IPS-18c (cell line): Measurements from ENCODE around the gene SEC61A1.

Experiments
- H3K4me3 ChIP-seq: 2 replicates; pipeline ENCODE4 v1.7.0; 2013; ENCODE audit warnings: low read depth, mild to moderate bottlenecking, low read length, moderate library complexity; ENCODE audit not compliant: insufficient read depth
- H3K9me3 ChIP-seq: one replicate; pipeline ENCODE4 v1.6.1; 2013; ENCODE audit warnings: mild to moderate bottlenecking, low read length, moderate library complexity; ENCODE audit not compliant: control insufficient read depth, insufficient read depth

The SEC61A1 gene

DNA sequence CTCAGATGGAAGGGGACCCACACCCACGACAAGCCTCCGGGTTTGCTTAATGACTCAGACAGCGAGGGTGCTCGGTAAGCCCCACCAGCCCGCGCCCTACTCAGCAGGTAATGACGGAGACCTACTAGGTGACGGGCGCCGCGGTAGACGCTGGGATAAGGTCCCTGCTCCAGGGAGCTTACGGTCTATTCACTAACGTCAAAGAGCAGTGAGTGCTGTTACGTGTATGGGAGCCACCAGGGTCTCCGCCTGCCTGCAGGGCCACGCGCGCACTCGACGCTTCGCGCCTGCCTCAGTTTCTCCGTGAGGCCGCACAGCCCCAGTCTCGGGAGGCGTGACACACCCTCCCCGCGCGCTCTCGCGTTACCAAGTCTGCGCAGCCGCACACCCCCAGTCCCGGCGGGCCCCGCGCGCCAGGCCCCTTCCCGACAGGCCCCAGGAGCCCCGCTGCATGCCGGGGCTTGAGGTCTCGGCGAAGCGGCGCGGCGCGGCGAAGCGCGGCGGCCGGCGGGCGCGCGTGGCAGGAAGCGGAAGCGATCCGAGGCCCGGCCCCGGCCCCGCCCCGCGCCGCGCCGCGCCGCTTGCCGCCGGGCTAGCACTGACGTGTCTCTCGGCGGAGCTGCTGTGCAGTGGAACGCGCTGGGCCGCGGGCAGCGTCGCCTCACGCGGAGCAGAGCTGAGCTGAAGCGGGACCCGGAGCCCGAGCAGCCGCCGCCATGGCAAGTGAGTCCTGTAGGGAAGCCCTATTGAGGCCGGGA, at the start of gene SEC61A1:
TSS of gene SEC61A1 (plus strand) at position 601 of the 758 bp plus-strand sequence. CDS start at position 717, 116 bp downstream.
- H3K4me3 ChIP-seq = peak within 1 kb of the TSS; percentile 93
- no peaks in the 10 kb centered on the region for H3K9me3 ChIP-seq

DNA sequence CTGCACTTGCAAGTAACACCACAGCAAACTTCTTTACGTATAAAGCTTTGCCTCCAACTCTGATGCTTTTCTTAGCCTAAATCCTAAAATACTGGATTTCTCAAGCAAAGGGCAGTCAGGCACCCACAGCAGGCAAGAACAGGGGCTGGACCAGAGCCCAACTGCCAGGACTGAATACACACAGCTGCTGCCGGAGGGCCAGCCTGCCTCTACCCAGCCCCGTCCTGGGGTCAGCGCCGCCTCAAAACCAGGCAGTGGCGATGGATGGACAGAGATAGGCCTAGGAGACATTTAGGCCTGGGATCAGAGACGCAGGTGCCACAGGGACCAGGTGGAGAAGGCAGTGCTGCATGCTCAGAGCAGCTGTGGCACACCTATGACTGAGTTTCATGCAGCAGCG, 47.6 kb upstream of the SEC61A1 start:
- no peak overlapping the region for H3K4me3 ChIP-seq

DNA sequence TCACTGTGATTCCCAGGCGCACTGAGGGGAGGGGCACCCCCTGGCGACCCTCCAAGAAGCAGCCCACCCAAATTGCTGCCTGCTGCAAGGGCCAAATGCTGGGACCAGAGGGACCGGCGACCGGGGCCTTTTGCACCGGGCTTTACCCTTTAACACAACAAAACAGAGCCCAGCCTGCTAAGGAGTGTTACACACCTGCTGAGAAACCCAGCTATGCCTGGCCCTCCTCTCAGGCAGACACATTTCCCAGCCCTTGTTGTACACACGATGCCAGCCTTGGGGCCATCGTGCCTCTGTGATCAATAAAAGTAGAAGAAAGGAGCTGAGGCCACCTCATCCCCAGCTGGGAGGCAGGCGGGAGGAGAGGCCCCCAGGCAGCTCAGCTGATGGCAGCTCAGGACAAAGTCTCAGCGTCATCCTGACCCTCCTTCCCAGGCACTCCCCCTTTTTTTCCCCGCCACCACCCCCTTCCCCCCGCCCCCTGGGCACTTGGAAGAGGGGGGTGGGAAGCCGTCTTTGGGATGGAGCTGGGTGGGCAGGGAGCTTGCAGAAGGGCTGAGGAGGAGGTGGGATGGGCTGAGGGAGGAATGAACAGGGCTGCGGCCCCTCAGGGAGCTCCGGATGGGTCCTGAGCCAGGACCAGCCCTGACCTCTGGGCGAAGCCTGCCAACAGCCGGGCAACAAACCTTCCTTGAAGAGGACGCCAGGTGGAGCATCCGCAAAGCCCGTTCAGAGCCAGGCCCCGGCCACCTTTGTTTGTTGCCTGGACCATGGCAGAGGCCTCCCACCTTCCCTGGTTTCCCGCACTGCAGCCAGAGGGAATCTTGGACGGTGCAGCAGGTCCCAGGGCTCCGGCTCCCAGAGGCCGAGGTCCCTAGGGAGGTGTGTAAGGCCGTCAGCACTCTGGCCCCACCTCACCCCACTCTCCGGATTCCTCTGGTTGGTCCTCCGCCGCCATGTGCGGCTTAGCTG, 45.9 kb upstream of the SEC61A1 start:
- Histone ChIP-seq H3K4me3 (peak overlapping the region; percentile 32), H3K9me3 (no peaks in the 10 kb centered on the region)

More for the DNA sequence above, 47.6 kb upstream of the SEC61A1 start:
- H3K9me3 ChIP-seq = no peaks in the 10 kb centered on the region

DNA sequence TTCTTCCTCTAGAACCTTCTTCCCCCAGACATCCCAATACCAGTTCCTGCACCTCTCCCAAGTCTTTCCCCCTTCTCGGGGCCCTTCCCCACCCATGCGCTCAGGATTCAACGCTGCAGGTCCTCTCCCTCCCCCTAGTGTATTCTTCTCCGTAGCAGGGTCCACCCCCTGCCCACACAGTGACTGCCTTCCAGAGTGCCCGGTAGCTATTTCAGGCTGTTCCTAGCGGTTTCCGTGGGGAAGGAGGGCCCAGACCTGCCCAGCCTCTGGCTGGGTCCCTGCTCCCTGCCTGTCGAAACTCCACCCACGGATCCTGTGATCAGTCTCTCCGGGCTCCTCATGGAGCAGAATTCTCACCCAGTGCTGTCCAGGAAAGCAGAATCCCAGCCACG, 45.2 kb upstream of the SEC61A1 start:
- no peaks in the 10 kb centered on the region for H3K9me3 ChIP-seq
- H3K4me3 ChIP-seq = no peak overlapping the region

DNA sequence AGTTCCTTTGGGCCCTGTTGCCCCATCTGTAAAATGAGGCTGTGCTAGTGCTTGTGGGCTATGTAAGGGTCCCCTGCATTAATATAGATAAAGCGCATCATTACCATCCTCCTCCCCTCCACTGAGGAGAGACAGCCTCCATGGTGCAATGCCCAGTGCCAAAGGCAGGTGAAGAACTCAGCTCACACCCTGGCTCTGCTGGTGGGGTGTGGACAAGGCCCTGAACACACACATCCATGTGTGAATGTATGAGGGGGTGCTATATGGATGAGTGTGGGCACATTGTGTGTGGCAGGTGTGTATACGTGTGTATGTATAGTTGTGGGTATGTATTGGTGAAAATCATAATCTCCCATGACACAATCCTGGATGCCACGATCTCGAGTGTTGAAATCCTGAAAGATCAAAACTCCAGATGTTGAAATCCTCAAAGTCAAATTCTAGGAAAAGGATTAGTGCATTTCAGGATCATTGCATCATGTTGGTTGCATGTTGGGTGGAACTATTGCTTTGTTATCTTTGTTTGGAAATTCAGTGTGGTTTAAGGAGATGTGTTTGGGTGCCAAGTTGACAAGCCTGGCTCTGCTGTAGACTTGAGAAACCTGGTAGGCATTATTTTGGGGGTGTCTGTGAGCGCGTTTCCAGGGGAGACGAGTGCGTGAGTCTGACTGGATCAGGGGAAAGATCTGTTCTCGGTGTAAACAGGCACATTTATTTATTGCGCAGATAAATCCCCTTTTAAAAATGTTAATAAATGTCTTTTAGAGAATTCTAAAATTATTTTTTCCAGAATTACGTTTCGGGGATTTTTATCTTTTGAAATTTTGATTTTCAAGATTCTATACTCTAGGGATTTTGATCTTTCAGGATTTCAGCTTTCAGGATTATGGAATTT, 42.0 kb upstream of the SEC61A1 start:
- Histone ChIP-seq H3K9me3 (no peaks in the 10 kb centered on the region), H3K4me3 (no peak overlapping the region)

DNA sequence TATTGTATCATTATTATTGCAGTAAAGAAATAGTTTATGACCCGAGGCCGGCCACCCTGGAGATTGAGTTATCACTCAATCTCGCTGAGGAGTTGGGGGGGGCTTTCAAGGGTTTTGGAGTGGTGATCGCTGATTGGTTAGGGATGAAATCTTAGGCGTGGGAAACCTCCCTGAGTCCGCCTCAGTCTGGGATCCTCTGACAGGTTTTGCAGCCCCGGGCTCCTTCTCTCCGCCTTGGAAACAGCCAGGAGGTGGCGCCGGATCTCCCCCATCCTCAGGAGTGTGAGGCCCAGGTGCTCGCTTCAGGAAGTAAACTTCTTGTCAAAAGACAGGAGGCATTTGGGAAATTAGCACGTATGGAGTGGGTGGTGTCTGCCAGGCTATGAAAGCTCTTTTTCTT, 41.1 kb upstream of the SEC61A1 start:
- H3K4me3 ChIP-seq = no peak overlapping the region
- H3K9me3 ChIP-seq = peaks cover 3% of the 10 kb centered on the region

DNA sequence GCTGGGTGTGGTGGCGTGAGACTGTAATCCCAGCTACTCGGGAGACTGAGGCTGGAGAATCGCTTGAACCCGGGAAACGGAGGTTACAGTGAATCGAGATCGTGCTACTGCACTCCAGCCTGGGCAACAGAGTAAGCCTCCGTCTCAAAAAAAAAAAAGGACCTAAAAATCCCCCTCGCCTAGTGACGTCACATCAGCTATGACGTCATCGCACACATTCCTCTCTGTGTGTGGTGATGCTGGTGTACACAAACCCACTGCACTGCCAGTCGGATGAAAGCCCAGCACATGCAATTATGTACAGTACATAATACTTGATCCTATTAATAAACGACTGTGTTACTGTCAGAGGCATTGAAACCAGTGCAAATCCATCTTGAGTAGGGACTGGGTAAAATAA, 40.2 kb upstream of the SEC61A1 start:
- Histone ChIP-seq H3K9me3 (peaks cover 5% of the 10 kb centered on the region), H3K4me3 (no peak overlapping the region)

DNA sequence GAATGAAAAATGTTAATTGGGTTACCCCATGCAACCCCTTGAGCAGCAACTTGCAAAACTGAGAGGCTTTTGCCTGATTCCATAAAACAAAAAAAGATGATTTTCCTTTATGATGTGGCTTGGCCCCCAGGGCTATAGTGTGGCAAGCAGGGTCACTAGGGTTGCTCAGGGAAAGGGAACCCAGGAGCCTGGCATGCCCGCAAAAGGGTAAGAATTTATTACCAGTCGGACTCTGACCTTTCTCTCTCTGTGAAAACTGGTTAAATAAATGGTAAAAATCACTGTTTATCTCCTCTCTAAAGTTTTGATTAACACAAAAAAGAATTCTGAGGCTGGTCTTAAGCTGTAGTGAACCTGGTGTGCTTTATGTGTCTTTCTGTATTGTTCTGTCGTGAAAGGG, 37.7 kb upstream of the SEC61A1 start:
- Histone ChIP-seq H3K9me3 (peaks cover 5% of the 10 kb centered on the region), H3K4me3 (no peak overlapping the region)

DNA sequence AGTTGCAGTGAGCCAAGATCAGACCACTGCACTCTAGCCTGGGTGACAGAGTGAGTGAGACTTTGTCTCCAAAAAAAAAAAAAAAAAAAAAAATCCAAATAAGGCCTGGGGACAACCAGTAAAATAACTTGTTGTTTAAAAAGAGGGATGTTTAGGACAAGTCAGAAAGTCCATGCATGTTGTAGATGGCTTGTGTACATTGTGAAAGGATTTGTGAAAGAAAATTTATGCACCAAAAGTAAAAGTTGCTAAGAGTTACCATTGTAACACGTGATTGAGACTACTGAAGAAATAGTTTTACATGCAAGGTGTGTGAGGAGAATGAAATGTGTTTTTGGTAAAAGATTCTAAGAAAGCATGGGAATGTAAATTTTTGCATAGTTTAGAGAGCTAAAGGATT, 35.7 kb upstream of the SEC61A1 start:
- Histone ChIP-seq H3K4me3 (no peak overlapping the region), H3K9me3 (peaks cover 5% of the 10 kb centered on the region)

DNA sequence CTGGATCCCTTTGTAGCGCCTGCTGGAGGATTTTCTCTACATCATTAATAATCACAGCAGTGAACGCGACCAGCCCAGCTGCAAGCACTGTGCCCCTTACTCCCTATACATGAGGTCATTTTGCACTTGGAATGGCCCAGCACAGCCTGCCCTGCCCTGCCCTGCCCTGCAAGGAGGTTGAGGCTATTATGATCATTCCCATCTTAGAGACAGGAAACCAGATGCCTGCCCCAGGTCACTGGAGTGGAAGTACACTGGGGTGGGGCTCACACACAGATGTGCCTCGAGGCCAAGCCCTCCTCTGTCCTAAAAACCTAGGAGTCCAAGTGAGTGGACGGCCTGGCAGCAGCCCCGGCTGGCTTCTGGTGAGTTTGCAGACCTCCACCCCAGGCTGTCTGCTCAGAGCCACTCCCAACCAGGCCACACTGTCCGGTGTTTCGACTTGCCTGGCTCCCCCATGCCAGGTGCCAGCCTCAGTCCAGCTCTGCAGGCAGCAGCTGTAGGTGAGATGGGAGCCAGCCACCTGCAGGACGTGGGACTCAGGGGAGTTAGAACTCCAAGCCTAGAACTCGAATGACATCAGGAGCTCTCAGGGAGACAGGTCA, 30.4 kb upstream of the SEC61A1 start:
- Histone ChIP-seq H3K4me3 (no peak overlapping the region), H3K9me3 (no peaks in the 10 kb centered on the region)

DNA sequence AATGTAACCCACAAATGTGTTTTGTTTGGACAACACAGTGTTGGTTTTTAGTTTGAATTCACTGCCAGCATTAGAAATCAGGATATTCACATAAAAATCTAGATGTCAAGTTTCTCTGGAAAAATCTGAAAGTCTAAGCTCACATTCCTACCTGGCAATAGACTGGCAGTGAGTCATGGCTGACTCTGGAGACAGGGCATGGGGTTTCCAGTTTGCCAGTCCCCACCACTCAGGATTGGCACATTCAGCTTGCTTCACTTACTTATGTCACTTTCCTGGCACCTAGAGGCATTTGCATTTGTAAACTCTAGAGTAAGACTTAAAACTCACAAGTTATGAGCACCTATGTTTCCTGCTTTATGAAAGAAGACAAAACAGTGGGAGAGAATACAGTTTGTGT, 19.1 kb upstream of the SEC61A1 start:
- H3K4me3 ChIP-seq = no peak overlapping the region
- H3K9me3 ChIP-seq = peaks cover 2% of the 10 kb centered on the region

DNA sequence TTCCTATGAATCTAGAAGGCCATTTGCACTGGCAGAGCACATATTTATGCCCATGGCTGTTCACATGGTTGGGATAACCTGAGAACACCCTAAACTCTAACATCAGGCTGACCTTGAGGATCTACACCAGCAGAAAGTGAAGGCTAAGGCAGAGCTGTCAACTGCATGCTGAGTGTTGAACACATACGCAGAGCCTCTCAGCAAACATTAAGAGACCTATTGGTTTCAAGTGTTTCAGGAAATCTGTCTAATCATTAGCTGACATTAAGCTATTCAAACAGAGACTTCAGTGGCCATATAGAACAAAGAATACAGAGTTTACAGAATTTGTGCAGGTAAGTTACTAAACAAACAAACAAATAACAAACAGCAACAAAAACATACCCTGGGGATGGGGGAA, 16.1 kb upstream of the SEC61A1 start:
- H3K4me3 ChIP-seq = no peak overlapping the region
- no peaks in the 10 kb centered on the region for H3K9me3 ChIP-seq

DNA sequence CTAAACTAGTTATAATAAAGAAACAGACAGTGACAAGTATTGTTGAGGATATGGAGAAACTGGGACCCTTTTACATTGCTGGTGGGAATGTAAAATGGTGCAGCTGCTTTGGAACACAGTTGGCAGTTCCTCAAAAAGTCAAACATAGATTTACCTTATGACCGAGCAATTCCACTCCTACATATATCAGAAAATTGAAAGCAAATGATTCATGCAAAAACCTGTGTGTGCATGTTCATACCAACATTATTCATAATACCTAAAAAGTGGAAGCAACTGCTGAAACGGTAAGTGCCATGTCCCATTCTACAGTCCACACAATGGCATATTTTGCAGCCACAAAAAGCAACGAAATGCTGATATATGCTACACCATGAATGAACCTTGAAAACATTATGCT, 12.2 kb upstream of the SEC61A1 start:
- no peaks in the 10 kb centered on the region for H3K9me3 ChIP-seq
- H3K4me3 ChIP-seq = no peak overlapping the region

DNA sequence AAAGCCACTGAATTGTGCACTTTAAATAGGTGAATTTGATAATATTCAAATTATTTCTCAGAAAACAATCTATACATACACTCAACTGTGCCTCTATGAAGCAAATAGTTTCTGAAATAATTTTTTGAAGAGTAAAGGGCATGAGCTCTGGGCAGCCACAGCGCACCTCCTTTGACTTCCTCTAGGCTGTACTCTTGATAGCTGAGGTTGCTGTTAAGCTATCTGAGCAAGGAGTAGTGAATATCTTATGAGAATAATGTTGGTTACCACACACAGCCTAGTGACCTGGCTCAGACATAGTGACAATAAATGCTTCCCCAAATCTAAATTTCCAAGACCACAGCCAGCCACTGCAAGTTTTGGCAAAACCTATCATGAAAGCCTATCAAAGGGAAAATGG, 11.6 kb upstream of the SEC61A1 start:
- no peaks in the 10 kb centered on the region for H3K9me3 ChIP-seq
- no peak overlapping the region for H3K4me3 ChIP-seq

DNA sequence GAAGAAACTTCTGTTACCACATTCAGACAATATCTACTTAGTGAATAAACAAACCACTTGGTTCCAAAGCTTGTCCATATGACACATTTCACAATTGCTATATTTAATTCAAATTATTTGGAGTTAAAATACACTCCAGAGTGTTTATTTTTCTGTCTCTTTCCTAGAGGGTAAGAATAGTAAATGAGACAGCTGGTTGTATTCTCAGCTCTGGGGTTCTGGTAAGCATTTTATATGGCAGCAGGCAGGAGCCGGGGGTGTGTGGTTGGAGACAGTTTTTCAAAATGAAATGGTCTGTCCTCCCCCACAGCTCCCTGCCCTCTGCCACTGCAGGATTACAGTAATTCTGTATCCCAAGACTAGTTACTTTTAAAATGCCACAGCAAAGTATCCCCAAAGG, 10.9 kb upstream of the SEC61A1 start:
- no peaks in the 10 kb centered on the region for H3K9me3 ChIP-seq
- no peak overlapping the region for H3K4me3 ChIP-seq

DNA sequence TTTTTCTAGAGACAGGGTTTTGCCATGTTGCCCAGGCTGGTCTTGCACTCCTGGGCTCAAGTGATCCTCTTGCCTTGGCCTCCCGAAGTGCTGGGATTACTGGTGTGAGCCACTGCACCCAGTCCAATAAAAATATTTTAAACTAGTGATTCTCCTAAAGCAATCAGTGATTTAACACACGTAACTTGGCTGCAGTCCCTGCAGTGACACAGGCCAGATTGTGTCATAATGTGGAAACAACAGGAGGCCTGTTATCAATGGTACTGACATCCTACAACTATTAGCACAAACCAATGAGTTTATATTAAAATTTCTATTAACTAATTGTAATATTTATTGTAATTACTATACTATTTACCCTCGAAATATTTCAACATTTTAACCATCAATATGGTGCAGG, 1.6 kb upstream of the SEC61A1 start:
- no peak overlapping the region for H3K4me3 ChIP-seq
- H3K9me3 ChIP-seq = no peaks in the 10 kb centered on the region

DNA sequence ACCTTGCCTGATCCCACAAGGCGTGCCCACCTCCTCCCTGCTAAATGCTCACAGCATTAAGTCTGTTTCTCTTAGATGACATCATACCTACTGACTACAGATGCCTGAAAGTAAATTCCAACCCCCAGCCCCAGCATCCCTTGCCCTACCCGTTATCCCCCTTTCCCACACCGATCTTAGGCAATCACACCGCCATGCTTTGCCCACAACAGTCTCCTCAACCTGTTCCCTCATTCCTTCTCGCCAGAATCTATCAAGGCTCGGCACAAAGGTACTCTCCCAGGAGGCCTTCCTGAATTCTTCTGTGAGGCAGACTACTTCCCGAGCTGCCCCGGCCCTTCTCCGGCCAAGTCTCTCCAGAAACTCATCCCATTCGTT, 789 bp upstream of the SEC61A1 start:
- no peaks in the 10 kb centered on the region for H3K9me3 ChIP-seq
- H3K4me3 ChIP-seq = peak overlapping the region; percentile 80
